CD4-positive, alpha-beta T cell treated with Interleukin-12 subunit alpha and Interleukin-12 subunit beta, for 1 hour (primary cell): Measurements from ENCODE around the gene LVRN.

Experiments used
- DNase-seq: peaks from one replicate; pipeline ENCODE4 v3.0.0-alpha.2; 2020

Gene LVRN

GRCh38 chr5:115961381-115962238 lies 665 bp upstream of the LVRN start:
- DNase-seq, result no peak

GRCh38 chr5:115962565-115963402 lies 509 bp downstream of the LVRN start:
- no peak for DNase-seq

- no peak for DNase-seq
These were observed 1.3 kb downstream of the LVRN start for GRCh38 chr5:115963566-115963965.

GRCh38 chr5:115968770-115969169 lies 6.5 kb downstream of the LVRN start:
- no peak for DNase-seq

GRCh38 chr5:115977096-115977495 lies 14.8 kb downstream of the LVRN start:
- no peak for DNase-seq

- DNase-seq, result no peak
These were observed 15.7 kb downstream of the LVRN start for GRCh38 chr5:115977988-115978387.

GRCh38 chr5:115978779-115979178 lies 16.5 kb downstream of the LVRN start:
- DNase-seq, result no peak

- no peak for DNase-seq
These were observed 17.1 kb downstream of the LVRN start for GRCh38 chr5:115979201-115980041.

GRCh38 chr5:115983519-115983918 lies 21.2 kb downstream of the LVRN start:
- no peak for DNase-seq

GRCh38 chr5:115985802-115986757 lies 23.8 kb downstream of the LVRN start:
- no peak for DNase-seq

- DNase-seq, result no peak
These were observed 25.7 kb downstream of the LVRN start for GRCh38 chr5:115988002-115988401.

- no peak for DNase-seq
These were observed 30.6 kb downstream of the LVRN start for GRCh38 chr5:115992848-115993350.

GRCh38 chr5:115995351-115995750 lies 33.1 kb downstream of the LVRN start:
- DNase-seq, result no peak

GRCh38 chr5:116002116-116002906 lies 40.0 kb downstream of the LVRN start:
- DNase-seq, result no peak

GRCh38 chr5:116004248-116004647 lies 42.0 kb downstream of the LVRN start:
- DNase-seq, result no peak

- no peak for DNase-seq
These were observed 47.5 kb downstream of the LVRN start for GRCh38 chr5:116009806-116010205.

GRCh38 chr5:116011046-116011445 lies 48.8 kb downstream of the LVRN start:
- no peak for DNase-seq

GRCh38 chr5:116013207-116013785 lies 51.0 kb downstream of the LVRN start:
- DNase-seq, result no peak

GRCh38 chr5:116013936-116014335 lies 51.7 kb downstream of the LVRN start:
- no peak for DNase-seq

- DNase-seq, result no peak
These were observed 61.3 kb downstream of the LVRN start for GRCh38 chr5:116023619-116024018.
